HFFc6 (cell line): ENCODE results near the gene SLC12A9. TPM values are rescaled to one million over a fixed set of nuclear protein-coding genes. Genes with fewer than 3 reads are reported as not detected.

Source experiments
- DNase-seq: peaks from one replicate; pipeline ENCODE4 v3.0.0-alpha.2; 2018
- H3K27ac Mint-ChIP-seq: 2 replicates; pipeline ENCODE4 v1.8.0; 2020; ENCODE audit warnings: mild to moderate bottlenecking, mixed read lengths
- H3K27me3 Mint-ChIP-seq: 2 replicates; pipeline ENCODE4 v1.8.0; 2021; ENCODE audit warnings: mild to moderate bottlenecking, moderate library complexity, mixed read lengths; ENCODE audit not compliant: insufficient read depth
- H3K36me3 Mint-ChIP-seq: 2 replicates; pipeline ENCODE4 v1.8.0; 2021; ENCODE audit warnings: low read depth, mixed read lengths
- H3K4me1 Mint-ChIP-seq: 2 replicates; pipeline ENCODE4 v1.8.0; 2020; ENCODE audit warnings: low read depth, mixed read lengths
- H3K4me3 Mint-ChIP-seq: 2 replicates; pipeline ENCODE4 v1.8.0; 2020; ENCODE audit warnings: mild to moderate bottlenecking, moderate library complexity, mixed read lengths
- H3K9me3 Mint-ChIP-seq: 2 replicates; pipeline ENCODE4 v1.8.0; 2020; ENCODE audit warnings: mild to moderate bottlenecking, mixed read lengths
- total RNA-seq, 6 experiments: library from RNA; stranded (reverse); fragmentation: NEBNext Ultra II Directional; extraction: Animal tissue kit (Norgen Biotek cat#: 25700); gene quantifications; 2 replicates in 1 of 6; 3 replicates in 5 of 6; pipeline ENCODE4 v1.2.3, GENCODE V29; 2021
- TF ChIP-seq, protein P1 (sequence below): fragments of 200-600 bp; sonication (generic); IDR thresholded peaks from 2 replicates; pipeline ENCODE4 v1.5.0; 2021; ENCODE audit warnings: antibody characterized with exemption, mild to moderate bottlenecking

The SLC12A9 gene
- total RNA-seq, 6 experiments from 2014 or later, result 19.3 to 26.2 (median 21.7) TPM

DNA sequence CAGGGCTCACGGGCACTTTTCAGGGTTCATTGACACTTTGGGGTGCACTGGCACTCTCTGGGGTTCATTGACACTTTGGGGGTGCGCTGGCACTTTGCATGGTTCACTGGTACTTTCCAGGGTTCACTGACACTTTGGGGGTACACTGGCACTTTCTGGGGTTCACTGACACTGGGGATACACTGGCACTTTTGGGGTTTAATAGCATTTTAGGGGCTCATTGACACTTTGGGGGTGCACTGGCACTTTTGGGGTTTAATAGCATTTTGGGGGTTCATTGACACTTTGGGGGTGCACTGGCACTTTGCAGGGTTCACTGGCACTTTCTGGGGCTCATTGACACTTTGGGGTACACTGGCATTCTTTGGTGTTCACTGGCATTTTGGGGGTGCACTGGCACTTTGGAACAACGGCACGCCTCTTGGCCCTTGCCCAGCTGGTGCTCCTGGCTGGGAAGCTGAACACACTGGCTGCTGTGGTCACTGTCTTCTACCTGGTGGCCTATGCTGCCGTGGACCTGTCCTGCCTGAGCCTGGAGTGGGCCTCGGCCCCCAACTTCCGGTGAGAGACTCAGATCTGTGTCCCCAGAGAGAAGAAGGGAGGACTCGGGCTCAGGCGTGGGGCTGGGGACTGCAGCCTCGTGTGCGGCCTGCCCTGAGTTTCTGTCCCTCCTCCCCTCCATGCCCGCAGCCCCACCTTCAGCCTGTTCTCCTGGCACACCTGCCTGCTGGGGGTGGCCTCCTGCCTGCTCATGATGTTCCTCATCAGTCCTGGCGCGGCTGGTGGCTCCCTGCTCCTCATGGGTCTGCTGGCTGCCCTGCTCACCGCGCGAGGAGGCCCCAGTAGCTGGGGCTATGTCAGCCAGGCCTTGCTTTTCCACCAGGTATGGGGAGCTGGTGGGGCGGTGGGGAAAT lies 8.4 kb downstream of the SLC12A9 start:
- DNase-seq, result no peak
- Mint-ChIP-seq H3K27me3 (no peaks in the 10 kb centered on the region; the same call in none of the 2 replicates), H3K27ac (no peak overlapping the region), H3K4me3 (no peak overlapping the region), H3K36me3 (peaks cover 15% of the 10 kb centered on the region), H3K9me3 (no peaks in the 10 kb centered on the region), H3K4me1 (peaks cover 5% of the 10 kb centered on the region; the same call in 1 of the 2 replicates)
- TF ChIP-seq, protein P1, sequence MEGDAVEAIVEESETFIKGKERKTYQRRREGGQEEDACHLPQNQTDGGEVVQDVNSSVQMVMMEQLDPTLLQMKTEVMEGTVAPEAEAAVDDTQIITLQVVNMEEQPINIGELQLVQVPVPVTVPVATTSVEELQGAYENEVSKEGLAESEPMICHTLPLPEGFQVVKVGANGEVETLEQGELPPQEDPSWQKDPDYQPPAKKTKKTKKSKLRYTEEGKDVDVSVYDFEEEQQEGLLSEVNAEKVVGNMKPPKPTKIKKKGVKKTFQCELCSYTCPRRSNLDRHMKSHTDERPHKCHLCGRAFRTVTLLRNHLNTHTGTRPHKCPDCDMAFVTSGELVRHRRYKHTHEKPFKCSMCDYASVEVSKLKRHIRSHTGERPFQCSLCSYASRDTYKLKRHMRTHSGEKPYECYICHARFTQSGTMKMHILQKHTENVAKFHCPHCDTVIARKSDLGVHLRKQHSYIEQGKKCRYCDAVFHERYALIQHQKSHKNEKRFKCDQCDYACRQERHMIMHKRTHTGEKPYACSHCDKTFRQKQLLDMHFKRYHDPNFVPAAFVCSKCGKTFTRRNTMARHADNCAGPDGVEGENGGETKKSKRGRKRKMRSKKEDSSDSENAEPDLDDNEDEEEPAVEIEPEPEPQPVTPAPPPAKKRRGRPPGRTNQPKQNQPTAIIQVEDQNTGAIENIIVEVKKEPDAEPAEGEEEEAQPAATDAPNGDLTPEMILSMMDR, result no peak

- Mint-ChIP-seq H3K4me3 (no peak overlapping the region), H3K9me3 (no peaks in the 10 kb centered on the region), H3K4me1 (peaks cover 7% of the 10 kb centered on the region), H3K36me3 (peaks cover 15% of the 10 kb centered on the region), H3K27me3 (no peaks in the 10 kb centered on the region; the same call in none of the 2 replicates), H3K27ac (no peak overlapping the region)
- no peak for DNase-seq
- TF ChIP-seq, protein P1, result no peak
Measured at GRCh38 chr7:100861616-100861985, 9.1 kb downstream of the SLC12A9 start.

- Mint-ChIP-seq H3K27me3 (no peaks in the 10 kb centered on the region; the same call in none of the 2 replicates), H3K4me3 (no peak overlapping the region), H3K36me3 (peaks cover 18% of the 10 kb centered on the region), H3K9me3 (no peaks in the 10 kb centered on the region), H3K4me1 (peaks cover 12% of the 10 kb centered on the region), H3K27ac (no peak overlapping the region)
- DNase-seq, result no peak
- TF ChIP-seq, protein P1, result no peak
Measured at GRCh38 chr7:100863406-100863950, 11.0 kb downstream of the SLC12A9 start.

DNA sequence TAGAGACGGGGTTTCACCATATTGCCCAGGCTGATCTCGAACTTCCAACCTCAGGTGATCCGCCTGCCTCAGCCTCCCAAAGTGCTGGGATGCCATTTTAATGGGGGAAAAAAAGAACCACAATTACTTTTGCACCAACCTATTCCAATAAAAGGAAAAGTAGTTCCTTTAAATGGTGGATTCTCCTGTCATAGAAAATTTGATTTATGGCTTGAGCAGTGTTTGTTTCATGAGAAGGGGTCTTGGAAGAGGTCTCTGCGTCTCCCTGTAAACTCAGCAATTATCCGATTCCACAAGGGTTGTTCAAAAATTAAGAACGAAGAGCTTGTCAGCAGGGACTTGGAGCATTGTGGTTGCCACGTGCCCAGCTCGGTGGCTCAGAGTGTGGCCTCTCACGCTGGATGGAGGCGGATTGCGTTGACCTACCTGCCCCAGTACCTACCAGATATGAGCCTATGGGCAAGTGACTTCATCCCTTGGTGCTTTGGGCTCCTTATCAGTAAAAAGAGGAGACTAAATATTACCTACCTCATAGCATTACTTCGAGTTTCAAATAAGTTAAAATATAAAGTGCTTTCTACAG lies 11.8 kb downstream of the SLC12A9 start:
- TF ChIP-seq, protein P1, result no peak
- Mint-ChIP-seq H3K27ac (no peak overlapping the region), H3K4me1 (peaks cover 12% of the 10 kb centered on the region), H3K27me3 (no peaks in the 10 kb centered on the region; the same call in none of the 2 replicates), H3K4me3 (no peak overlapping the region), H3K9me3 (no peaks in the 10 kb centered on the region), H3K36me3 (peaks cover 18% of the 10 kb centered on the region)
- no peak for DNase-seq

DNA sequence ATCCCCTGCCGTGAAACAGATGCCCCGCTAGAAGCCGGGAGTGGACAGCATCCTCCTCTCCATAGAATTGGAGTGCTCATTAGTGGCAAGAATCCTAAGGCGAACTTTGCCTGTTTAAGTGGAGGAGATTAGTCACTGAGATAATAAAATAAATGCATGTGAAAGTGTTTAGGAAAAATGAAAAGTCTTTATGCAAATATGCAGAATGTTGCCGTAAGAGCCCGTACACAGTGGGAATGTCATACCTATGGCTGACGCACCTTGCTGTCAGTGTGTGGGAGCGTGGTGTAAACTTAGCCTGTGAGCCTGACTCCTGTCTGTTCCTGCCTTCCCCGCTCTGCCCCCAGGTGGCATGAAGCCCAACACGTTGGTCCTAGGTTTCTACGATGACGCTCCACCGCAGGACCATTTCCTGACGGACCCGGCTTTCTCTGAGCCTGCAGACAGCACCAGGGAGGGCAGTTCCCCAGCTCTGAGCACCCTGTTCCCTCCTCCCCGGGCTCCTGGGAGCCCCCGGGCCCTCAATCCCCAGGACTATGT lies 12.9 kb downstream of the SLC12A9 start:
- H3K36me3 Mint-ChIP-seq, result peaks cover 13% of the 10 kb centered on the region

More for the DNA sequence above, 12.9 kb downstream of the SLC12A9 start:
- TF ChIP-seq, protein P1, result 0 out of 2 replicates have a peak, but pooled peaks have one; percentile 25
- Mint-ChIP-seq H3K4me3 (no peak overlapping the region), H3K27me3 (no peaks in the 10 kb centered on the region; the same call in 1 of the 2 replicates), H3K9me3 (no peaks in the 10 kb centered on the region), H3K4me1 (peaks cover 12% of the 10 kb centered on the region), H3K27ac (peak overlapping the region; percentile 76)
- DNase-seq, result no peak
